GM10248 (cell line): Measurements from ENCODE around the gene ANKRD63.
A peak's percentile ranks its signal among the peaks of the same experiment; 100 is the strongest.

Experiments
- CTCF ChIA-PET: fragments of 300-600 bp; sonication (Branson Sonifier 250); formaldehyde crosslinking; extraction: SDS; loops from one replicate; lab custom pipeline; 2021; ENCODE audit warnings: antibody characterized with exemption; lab: Yijun Ruan, JAX
- POLR2A ChIA-PET: fragments of 350-650 bp; sonication (Branson Sonifier 250); formaldehyde crosslinking; extraction: SDS; loops from one replicate; lab custom pipeline; 2020; ENCODE audit warnings: antibody characterized with exemption; lab: Yijun Ruan, JAX
- DNase-seq: peaks from one replicate; pipeline ENCODE4 v3.0.0; 2012; ENCODE audit errors: extremely low spot score
- TF ChIP-seq, protein P1 (sequence below): IDR thresholded peaks from 2 replicates; pipeline ENCODE4 v1.5.1; 2012; ENCODE audit warnings: mild to moderate bottlenecking, low read depth; ENCODE audit errors: extremely low read depth, missing control alignments, control extremely low read depth

The ANKRD63 gene, protein sequence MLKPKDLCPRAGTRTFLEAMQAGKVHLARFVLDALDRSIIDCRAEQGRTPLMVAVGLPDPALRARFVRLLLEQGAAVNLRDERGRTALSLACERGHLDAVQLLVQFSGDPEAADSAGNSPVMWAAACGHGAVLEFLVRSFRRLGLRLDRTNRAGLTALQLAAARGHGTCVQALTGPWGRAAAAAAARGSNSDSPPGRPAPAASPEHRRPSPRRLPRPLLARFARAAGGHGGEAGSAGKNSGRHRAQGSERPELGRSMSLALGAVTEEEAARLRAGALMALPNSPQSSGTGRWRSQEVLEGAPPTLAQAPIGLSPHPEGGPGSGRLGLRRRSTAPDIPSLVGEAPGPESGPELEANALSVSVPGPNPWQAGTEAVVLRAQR

GRCh38 chr15:40282869-40283614 lies at the start of gene ANKRD63:
ANKRD63 (minus strand) TSS chr15:40283064; CDS start chr15:40282586, 478 bp downstream.
- ChIA-PET POLR2A (no interaction called here), CTCF (interaction anchor here (0.8 to 11.5 kb wide), 9 partner anchors 9 to 66 kb away, joined by 3 to 82 read pairs (median 4); no protein-coding TSS in a partner anchor)
- TF ChIP-seq, protein P1, sequence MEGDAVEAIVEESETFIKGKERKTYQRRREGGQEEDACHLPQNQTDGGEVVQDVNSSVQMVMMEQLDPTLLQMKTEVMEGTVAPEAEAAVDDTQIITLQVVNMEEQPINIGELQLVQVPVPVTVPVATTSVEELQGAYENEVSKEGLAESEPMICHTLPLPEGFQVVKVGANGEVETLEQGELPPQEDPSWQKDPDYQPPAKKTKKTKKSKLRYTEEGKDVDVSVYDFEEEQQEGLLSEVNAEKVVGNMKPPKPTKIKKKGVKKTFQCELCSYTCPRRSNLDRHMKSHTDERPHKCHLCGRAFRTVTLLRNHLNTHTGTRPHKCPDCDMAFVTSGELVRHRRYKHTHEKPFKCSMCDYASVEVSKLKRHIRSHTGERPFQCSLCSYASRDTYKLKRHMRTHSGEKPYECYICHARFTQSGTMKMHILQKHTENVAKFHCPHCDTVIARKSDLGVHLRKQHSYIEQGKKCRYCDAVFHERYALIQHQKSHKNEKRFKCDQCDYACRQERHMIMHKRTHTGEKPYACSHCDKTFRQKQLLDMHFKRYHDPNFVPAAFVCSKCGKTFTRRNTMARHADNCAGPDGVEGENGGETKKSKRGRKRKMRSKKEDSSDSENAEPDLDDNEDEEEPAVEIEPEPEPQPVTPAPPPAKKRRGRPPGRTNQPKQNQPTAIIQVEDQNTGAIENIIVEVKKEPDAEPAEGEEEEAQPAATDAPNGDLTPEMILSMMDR, result no peak
- DNase-seq, result peak; percentile 62

DNA sequence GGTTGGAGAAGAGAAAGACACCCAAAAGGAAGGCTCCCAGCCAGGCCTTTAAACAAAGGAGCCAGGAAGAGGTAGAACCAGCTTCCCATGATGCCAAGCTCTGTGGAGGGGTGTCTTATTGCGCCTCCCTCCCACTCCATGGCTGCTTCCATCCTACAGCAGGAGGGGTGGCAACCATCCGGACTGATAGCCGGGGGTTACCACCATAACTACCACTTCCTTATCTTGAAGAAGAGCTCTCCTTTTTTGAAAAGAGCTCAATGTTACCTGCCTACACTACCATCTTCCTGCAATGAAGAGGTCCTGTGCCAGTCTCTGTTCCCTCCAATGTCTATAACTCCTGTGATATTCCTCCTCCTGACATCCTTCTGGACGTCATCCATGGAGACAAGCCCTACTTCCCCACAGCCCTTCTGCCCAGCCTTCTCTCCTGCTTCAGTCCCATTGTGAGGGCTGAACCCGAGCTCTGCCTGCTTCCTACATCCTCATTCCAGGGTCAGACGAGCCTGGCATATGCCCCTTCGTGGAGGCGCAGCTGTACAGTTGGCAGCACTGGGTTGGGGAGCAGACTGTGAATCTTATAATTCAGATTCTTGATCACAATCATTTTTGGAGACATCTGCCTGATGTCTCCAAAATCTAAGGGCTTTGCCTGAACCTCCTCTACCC lies 49.4 kb upstream of the ANKRD63 start:
- CTCF ChIA-PET, result interaction anchor here (0.9 to 16.1 kb wide), 6 partner anchors 7 to 108 kb away, joined by 3 to 222 read pairs (median 7); partner anchors contain the start of genes CCDC9B and INAFM2
- POLR2A ChIA-PET, result no interaction called here
- no peak for DNase-seq
- TF ChIP-seq, protein P1, result no peak

GRCh38 chr15:40331637-40332036 lies 48.8 kb upstream of the ANKRD63 start:
- CTCF ChIA-PET, result interaction anchor here (1.0 to 16.1 kb wide), 4 partner anchors 8 to 109 kb away, joined by 3 to 222 read pairs (median 112); partner anchors contain the start of genes CCDC9B and INAFM2
- DNase-seq, result no peak
- POLR2A ChIA-PET, result no interaction called here
- TF ChIP-seq, protein P1, result no peak

- no peak for DNase-seq
- TF ChIP-seq, protein P1, result no peak
- ChIA-PET CTCF (interaction anchor here (2.6 to 16.1 kb wide), 3 partner anchors 9 to 52 kb away, joined by 11 to 222 read pairs (median 212); partner anchors contain the start of genes CCDC9B and INAFM2), POLR2A (no interaction called here)
These were observed 48.2 kb upstream of the ANKRD63 start for GRCh38 chr15:40331026-40331425.

- POLR2A ChIA-PET, result no interaction called here
- no peak for DNase-seq
- CTCF ChIA-PET, result interaction anchor here (1.4 to 16.1 kb wide), 4 partner anchors 9 to 51 kb away, joined by 3 to 222 read pairs (median 112); partner anchors contain the start of genes CCDC9B, INAFM2 and PLCB2
- TF ChIP-seq, protein P1, result no peak
These were observed 47.5 kb upstream of the ANKRD63 start for GRCh38 chr15:40330368-40330836.
